IPS DF 6.9 (cell line): ENCODE measurements around the gene UVRAG.

Experiments
- DNase-seq: peaks from one replicate; pipeline ENCODE4 v3.0.0-alpha.2; 2013; ENCODE audit warnings: low read depth, low spot score
- H3K27ac ChIP-seq: one replicate; pipeline ENCODE4 v1.5.1; 2013; ENCODE audit warnings: low read length, control low read depth
- H3K27me3 ChIP-seq: 2 replicates; pipeline ENCODE4 v1.6.1; 2013; ENCODE audit warnings: mild to moderate bottlenecking, low read length; ENCODE audit not compliant: control insufficient read depth, insufficient read depth
- H3K36me3 ChIP-seq: 2 replicates; pipeline ENCODE4 v1.6.1; 2013; ENCODE audit warnings: low read length; ENCODE audit not compliant: control insufficient read depth, insufficient read depth
- H3K4me1 ChIP-seq: 2 replicates; pipeline ENCODE4 v1.6.1; 2013; ENCODE audit warnings: low read length; ENCODE audit not compliant: control insufficient read depth, insufficient read depth
- H3K4me3 ChIP-seq: 2 replicates; pipeline ENCODE4 v1.5.1; 2013; ENCODE audit warnings: mild to moderate bottlenecking, low read length
- H3K9me3 ChIP-seq: 2 replicates; pipeline ENCODE4 v1.6.1; 2013; ENCODE audit warnings: low read length, inconsistent platforms; ENCODE audit not compliant: control insufficient read depth, insufficient read depth
- WGBS: extraction: QIAGEN DNeasy Blood & Tissue Kit; methylation state at CpG from one replicate; pipeline ENCODE4 v1.1.7; 2013; ENCODE audit warnings: mixed read lengths, missing lambda C conversion rate; ENCODE audit not compliant: insufficient read length, insufficient coverage; 5-methylcytosine and 5-hydroxymethylcytosine counted together

Gene UVRAG

GRCh38 chr11:76119779-76120178 lies 304.8 kb downstream of the UVRAG start:
- no peaks in the 10 kb centered on the region for H3K9me3 ChIP-seq
- no peaks in the 10 kb centered on the region for H3K27me3 ChIP-seq
- H3K27ac ChIP-seq = no peak overlapping the region
- H3K4me3 ChIP-seq = no peak overlapping the region
- WGBS = no CpG with 5 or more reads among the region's 4 CpGs
- H3K36me3 ChIP-seq = no peaks in the 10 kb centered on the region
- no peak for DNase-seq
- H3K4me1 ChIP-seq = peaks cover 4% of the 10 kb centered on the region; the same call in 1 of the 2 replicates

DNA sequence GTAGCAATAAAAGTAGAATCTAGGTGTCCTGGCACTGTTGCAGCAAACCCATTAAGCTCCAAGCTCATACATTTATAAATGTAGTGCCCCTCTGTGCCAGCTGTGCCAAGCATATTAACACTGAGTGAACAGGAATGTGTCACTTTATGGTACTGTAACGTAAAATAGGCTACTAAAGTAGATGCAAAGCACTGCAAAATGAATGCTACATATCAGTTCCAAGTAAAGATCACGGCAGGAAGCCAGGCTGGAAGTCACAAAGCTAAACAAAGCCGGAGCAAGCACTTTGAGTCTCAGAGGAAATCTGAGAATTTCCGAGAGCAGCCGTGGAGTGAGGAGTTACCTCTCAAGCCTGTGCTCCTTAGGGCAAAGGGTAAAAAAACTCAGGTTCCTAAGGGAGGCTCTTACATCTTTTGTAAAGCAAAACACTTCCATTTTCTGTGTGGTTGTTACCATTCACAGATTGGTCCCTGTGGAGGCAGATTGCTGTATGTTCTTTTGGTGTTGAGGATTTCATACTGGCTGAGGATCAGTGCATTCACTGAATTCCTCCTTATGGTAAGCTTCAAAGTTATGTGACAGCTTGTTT lies 305.6 kb downstream of the UVRAG start:
- DNase-seq = peak; percentile 20
- no peak overlapping the region for H3K27ac ChIP-seq
- WGBS = no CpG with 5 or more reads among the region's 5 CpGs

GRCh38 chr11:76123248-76123647 lies 308.2 kb downstream of the UVRAG start:
- DNase-seq = no peak
- no peak overlapping the region for H3K27ac ChIP-seq
- no peaks in the 10 kb centered on the region for H3K36me3 ChIP-seq
- H3K4me1 ChIP-seq = peaks cover 4% of the 10 kb centered on the region; the same call in 1 of the 2 replicates
- H3K27me3 ChIP-seq = no peaks in the 10 kb centered on the region
- no peaks in the 10 kb centered on the region for H3K9me3 ChIP-seq
- no peak overlapping the region for H3K4me3 ChIP-seq
- no CpG with 5 or more reads among the region's 4 CpGs for WGBS

More for the DNA sequence above, 305.6 kb downstream of the UVRAG start:
- Histone ChIP-seq H3K4me1 (peaks cover 4% of the 10 kb centered on the region; the same call in 1 of the 2 replicates), H3K4me3 (no peak overlapping the region), H3K36me3 (no peaks in the 10 kb centered on the region), H3K9me3 (no peaks in the 10 kb centered on the region), H3K27me3 (no peaks in the 10 kb centered on the region)

DNA sequence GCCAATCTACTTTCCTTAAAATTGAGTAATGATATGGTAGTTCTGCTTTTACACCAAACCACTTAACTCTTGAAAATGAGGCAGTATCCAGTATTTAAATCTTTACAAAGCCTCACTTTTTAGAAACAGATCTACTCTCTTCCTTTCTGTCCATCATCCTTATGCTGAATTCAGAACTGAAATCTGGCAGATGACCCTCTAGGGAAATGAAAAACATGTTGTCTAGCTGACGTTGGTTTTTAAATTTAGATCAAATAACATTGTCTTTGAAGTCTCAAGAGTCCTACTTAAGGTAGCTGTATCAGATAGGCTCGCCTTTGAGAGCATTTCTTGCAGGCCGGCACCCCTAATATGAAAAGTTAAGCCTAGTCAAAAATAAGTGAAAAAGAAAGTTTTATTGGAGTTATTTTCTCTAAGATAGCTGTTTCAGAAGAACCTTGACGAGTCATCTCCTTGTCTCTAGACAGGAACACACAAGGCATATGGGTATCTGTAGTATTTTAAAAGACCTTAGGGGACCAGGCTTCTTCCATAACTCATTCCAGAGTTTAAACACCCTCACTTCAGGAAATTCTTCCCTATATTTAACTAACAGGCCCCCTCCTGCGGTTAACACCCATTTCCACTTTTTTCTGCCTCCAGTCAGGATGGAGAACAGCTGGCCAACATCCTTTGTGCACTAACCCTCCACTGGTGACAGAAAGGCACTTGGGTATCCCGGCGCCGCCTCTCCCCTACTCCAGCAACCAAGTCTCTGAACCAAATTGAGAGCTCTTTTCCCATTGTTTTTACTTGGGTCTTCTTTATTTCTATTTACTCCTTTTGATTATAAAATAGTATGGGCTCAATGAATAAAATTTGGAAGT lies 310.1 kb downstream of the UVRAG start:
- Histone ChIP-seq H3K9me3 (no peaks in the 10 kb centered on the region), H3K27ac (no peak overlapping the region), H3K36me3 (no peaks in the 10 kb centered on the region), H3K4me1 (peaks cover 5% of the 10 kb centered on the region), H3K4me3 (no peak overlapping the region), H3K27me3 (no peaks in the 10 kb centered on the region)
- DNase-seq = no peak
- no CpG with 5 or more reads among the region's 8 CpGs for WGBS

DNA sequence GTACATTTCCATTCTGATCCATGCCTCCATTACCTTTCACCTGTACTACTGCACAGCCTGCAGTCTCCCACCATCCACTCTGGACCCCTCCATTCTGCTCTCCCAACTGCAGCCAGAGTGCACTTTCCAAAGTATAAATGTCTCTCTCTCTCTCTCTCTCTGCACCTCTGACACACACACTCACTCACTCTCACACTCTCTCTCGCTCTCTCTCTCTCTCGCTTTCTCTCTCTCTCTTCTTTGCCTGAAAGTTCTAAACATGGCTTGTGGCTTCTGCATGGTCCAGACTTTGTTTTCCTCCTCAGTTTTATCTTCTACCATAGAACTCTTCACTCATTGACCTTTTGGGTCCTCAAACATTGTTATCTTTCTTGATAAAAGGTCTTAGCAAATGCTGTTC lies 314.7 kb downstream of the UVRAG start:
- Histone ChIP-seq H3K9me3 (no peaks in the 10 kb centered on the region), H3K27me3 (no peaks in the 10 kb centered on the region)
- 100% methylated on average over 2 of the region's 2 CpGs for WGBS

GRCh38 chr11:76131142-76131541 lies 316.1 kb downstream of the UVRAG start:
- no peaks in the 10 kb centered on the region for H3K9me3 ChIP-seq
- H3K4me1 ChIP-seq = peaks cover 1% of the 10 kb centered on the region; the same call in 1 of the 2 replicates
- H3K27ac ChIP-seq = no peak overlapping the region
- no CpG with 5 or more reads among the region's 2 CpGs for WGBS
- H3K4me3 ChIP-seq = no peak overlapping the region
- no peak for DNase-seq
- H3K27me3 ChIP-seq = no peaks in the 10 kb centered on the region
- H3K36me3 ChIP-seq = no peaks in the 10 kb centered on the region

More for the DNA sequence above, 314.7 kb downstream of the UVRAG start:
- Histone ChIP-seq H3K27ac (no peak overlapping the region), H3K4me3 (no peak overlapping the region), H3K36me3 (no peaks in the 10 kb centered on the region), H3K4me1 (peaks cover 1% of the 10 kb centered on the region; the same call in 1 of the 2 replicates)
- no peak for DNase-seq

- no peak overlapping the region for H3K4me3 ChIP-seq
- WGBS = no CpG with 5 or more reads among the region's 6 CpGs
- no peaks in the 10 kb centered on the region for H3K9me3 ChIP-seq
- no peak overlapping the region for H3K27ac ChIP-seq
- DNase-seq = no peak
- H3K27me3 ChIP-seq = no peaks in the 10 kb centered on the region
- H3K36me3 ChIP-seq = no peaks in the 10 kb centered on the region
- H3K4me1 ChIP-seq = peaks cover 1% of the 10 kb centered on the region; the same call in 1 of the 2 replicates
Observed at GRCh38 chr11:76131671-76132631, 316.9 kb downstream of the UVRAG start.

DNA sequence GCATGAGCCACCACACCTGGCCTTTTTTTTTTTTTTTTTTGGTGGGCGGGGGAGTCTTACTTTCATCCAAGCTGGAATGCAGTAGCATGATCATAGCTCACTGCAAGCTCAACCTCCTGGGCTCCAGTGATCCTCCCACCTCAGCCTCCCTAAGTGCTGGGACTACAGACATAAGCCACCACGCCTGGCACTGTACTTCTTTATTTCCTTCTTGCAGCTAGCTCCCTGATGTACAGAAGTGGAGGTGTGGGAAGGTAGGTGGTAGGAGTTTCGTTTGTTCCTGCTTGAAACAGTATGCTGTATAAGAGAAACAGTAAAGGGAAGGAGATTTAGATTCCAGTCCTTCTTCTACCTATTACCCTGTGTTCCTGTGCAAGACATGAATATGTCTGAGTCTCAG lies 319.2 kb downstream of the UVRAG start:
- Histone ChIP-seq H3K4me1 (no peaks in the 10 kb centered on the region), H3K27me3 (no peaks in the 10 kb centered on the region), H3K9me3 (no peaks in the 10 kb centered on the region), H3K27ac (no peak overlapping the region), H3K4me3 (no peak overlapping the region), H3K36me3 (no peaks in the 10 kb centered on the region)
- WGBS = no CpG with 5 or more reads among the region's 3 CpGs
- no peak for DNase-seq

DNA sequence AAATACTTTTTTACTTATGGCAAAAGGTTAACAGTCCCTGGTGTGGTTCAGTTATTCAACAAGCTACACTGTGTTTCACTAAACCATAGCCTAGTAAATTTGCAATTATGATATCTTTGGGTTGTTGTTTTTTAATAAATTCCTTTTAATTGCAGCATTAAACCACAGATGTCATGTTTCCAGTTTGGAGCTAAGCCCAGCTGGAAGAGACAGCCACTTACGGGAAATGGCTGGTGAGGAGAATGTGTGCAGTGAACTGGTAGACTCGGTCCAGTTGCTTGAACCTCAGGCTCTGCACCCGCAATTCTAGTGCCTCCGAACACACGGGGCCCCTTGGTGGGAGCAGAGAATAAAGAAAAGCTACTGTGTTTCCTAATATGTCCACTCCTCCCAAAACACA lies 320.5 kb downstream of the UVRAG start:
- Histone ChIP-seq H3K4me3 (no peak overlapping the region), H3K27ac (no peak overlapping the region), H3K27me3 (no peaks in the 10 kb centered on the region), H3K4me1 (no peaks in the 10 kb centered on the region), H3K9me3 (no peaks in the 10 kb centered on the region), H3K36me3 (no peaks in the 10 kb centered on the region)
- WGBS = no CpG with 5 or more reads among the region's 5 CpGs
- DNase-seq = no peak

DNA sequence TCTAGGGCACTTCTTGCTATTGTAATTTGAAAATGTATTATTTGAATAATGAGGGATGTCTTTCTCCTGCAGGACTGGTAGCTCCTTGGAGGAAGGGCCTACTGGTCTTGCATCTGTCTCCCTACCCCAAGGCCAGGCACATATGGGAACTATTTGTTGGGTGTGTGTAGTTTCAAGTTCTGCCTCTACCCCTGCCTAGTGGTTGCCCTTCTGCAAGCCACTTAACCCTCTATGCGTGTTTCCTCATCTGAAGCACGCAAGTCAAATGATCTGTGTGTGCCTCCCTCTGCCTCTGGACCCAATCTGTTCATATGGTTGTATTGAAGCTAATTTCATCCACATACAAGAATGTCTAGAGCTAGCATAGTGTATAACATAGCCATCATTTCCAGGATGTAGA lies 324.3 kb downstream of the UVRAG start:
- Histone ChIP-seq H3K36me3 (0 out of 2 replicates have a peak, but pooled peaks cover 2% of the 10 kb centered on the region), H3K27me3 (no peaks in the 10 kb centered on the region), H3K4me3 (no peak overlapping the region), H3K27ac (no peak overlapping the region), H3K9me3 (no peaks in the 10 kb centered on the region), H3K4me1 (no peaks in the 10 kb centered on the region)
- WGBS = no CpG with 5 or more reads among the region's 2 CpGs
- DNase-seq = no peak
